GM23248 (cell line): ENCODE results near the gene HMCES. TPM values are rescaled to one million over a fixed set of nuclear protein-coding genes. Genes with fewer than 3 reads are reported as not detected.

Source experiments
- DNase-seq: peaks from one replicate; pipeline ENCODE4 v3.0.0-alpha.2; 2015
- H2AFZ ChIP-seq: fragments of 200-600 bp; sonication (generic); 2 replicates; pipeline ENCODE4 v1.6.1; 2016; ENCODE audit warnings: antibody characterized with exemption
- H3F3A ChIP-seq: fragments of 200-600 bp; sonication (generic); 2 replicates; pipeline ENCODE4 v1.6.1; 2016; ENCODE audit warnings: mild to moderate bottlenecking, antibody characterized with exemption, mixed run types; ENCODE audit not compliant: insufficient read depth
- H3K27ac ChIP-seq: fragments of 200-600 bp; sonication (generic); 2 replicates; pipeline ENCODE4 v1.5.1; 2016; ENCODE audit warnings: mild to moderate bottlenecking
- H3K27me3 ChIP-seq: fragments of 200-600 bp; sonication (generic); replicated peaks from 2 replicates; pipeline ENCODE4 v1.6.1; 2016; ENCODE audit warnings: mild to moderate bottlenecking; ENCODE audit not compliant: insufficient read depth
- H3K36me3 ChIP-seq: fragments of 200-600 bp; sonication (generic); 2 replicates; pipeline ENCODE4 v1.6.1; 2016; ENCODE audit warnings: low read depth, mild to moderate bottlenecking
- H3K4me1 ChIP-seq: fragments of 200-600 bp; sonication (generic); 2 replicates; pipeline ENCODE4 v1.6.1; 2016; ENCODE audit warnings: mild to moderate bottlenecking; ENCODE audit not compliant: insufficient read depth
- H3K4me2 ChIP-seq: fragments of 200-600 bp; sonication (generic); one replicate; pipeline ENCODE4 v1.6.1; 2016; ENCODE audit warnings: mild to moderate bottlenecking; ENCODE audit not compliant: unreplicated experiment
- H3K4me3 ChIP-seq: fragments of 200-600 bp; sonication (generic); 2 replicates; pipeline ENCODE4 v1.5.1; 2016; ENCODE audit warnings: mild to moderate bottlenecking
- H3K79me2 ChIP-seq: fragments of 200-600 bp; sonication (generic); 2 replicates; pipeline ENCODE4 v1.6.1; 2016; ENCODE audit warnings: mild to moderate bottlenecking; ENCODE audit not compliant: insufficient read depth
- H3K9ac ChIP-seq: fragments of 200-600 bp; sonication (generic); 2 replicates; pipeline ENCODE4 v1.6.1; 2016; ENCODE audit warnings: mild to moderate bottlenecking
- H3K9me2 ChIP-seq: fragments of 200-600 bp; sonication (generic); 2 replicates; pipeline ENCODE4 v1.6.1; 2016; ENCODE audit warnings: mixed run types, mild to moderate bottlenecking, moderate library complexity; ENCODE audit not compliant: insufficient read depth
- H3K9me3 ChIP-seq: fragments of 200-600 bp; sonication (generic); one replicate; pipeline ENCODE4 v1.6.1; 2017; ENCODE audit warnings: low read depth
- H4K20me1 ChIP-seq: fragments of 200-600 bp; sonication (generic); 2 replicates; pipeline ENCODE4 v1.6.0; 2016; ENCODE audit not compliant: insufficient read depth
- EZH2 ChIP-seq: fragments of 200-600 bp; sonication (generic); IDR thresholded peaks from 2 replicates; pipeline ENCODE4 v1.6.1; 2018; ENCODE audit warnings: antibody characterized with exemption, mild to moderate bottlenecking; ENCODE audit not compliant: insufficient read depth, poor library complexity, severe bottlenecking
- EZH2phosphoT487 ChIP-seq: fragments of 200-600 bp; sonication (generic); IDR thresholded peaks from 2 replicates; pipeline ENCODE4 v1.6.1; 2018; ENCODE audit warnings: antibody characterized with exemption, moderate library complexity, mild to moderate bottlenecking, low read depth; ENCODE audit not compliant: insufficient read depth
- WGBS, 2 experiments: methylation state at CpG; one replicate each; pipeline ENCODE4 v1.1.6; 2015 to 2017; ENCODE audit warnings: low lambda C conversion rate in 2 of 2, low coverage in 1 of 2; ENCODE audit errors: missing lambda C conversion rate in 2 of 2; 5-methylcytosine and 5-hydroxymethylcytosine counted together
- in situ Hi-C: fragments of 300-500 bp; cut with MboI; formaldehyde crosslinking; loops from 2 replicates; pipeline ENCODE4 v1.15.0; 2020
- polyA plus RNA-seq: library from polyadenylated mRNA; unstranded; fragments of >200 nt; fragmentation: Nextera tagmentation; extraction: Ambion mirVana; gene quantifications from 2 replicates; pipeline ENCODE4 v1.2.1, GENCODE V29; 2016
- total RNA-seq: library from RNA; depleted of rRNA; stranded (reverse); fragments of >200 nt; shearing (Covaris generic); gene quantifications from 2 replicates; pipeline ENCODE4 v1.2.3, GENCODE V29; 2014

HMCES gene
- total and polyA plus RNA-seq, 2 experiments from 2014 or later = 12.5 to 33.2 TPM

DNA sequence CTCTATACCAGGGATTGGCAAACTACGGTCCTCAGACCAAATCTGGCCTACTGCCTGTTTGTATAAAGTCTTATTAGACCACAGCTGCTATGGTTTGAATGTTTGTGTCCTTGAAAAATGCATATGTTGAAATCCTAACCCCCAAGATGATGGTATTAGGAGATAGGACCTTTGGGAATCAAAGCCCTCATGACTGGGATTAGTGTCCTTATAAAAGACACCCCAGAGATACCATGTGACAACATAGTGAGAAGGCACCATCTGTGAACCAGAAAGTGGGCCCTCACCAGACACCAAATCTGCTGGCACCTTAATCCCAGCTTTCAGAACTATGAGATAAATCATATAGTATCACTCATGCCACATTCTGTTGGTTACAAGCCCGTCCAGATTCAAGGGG, 7.4 kb downstream of the HMCES start:
- H3K9ac ChIP-seq = no peak overlapping the region
- H3K27ac ChIP-seq = no peak overlapping the region
- H3K4me3 ChIP-seq = no peak overlapping the region
- H3K9me3 ChIP-seq = no peaks in the 10 kb centered on the region
- H3K79me2 ChIP-seq = peaks cover 32% of the 10 kb centered on the region; the same call in 1 of the 2 replicates
- no peak overlapping the region for H3K4me2 ChIP-seq
- H3F3A ChIP-seq = peaks cover 43% of the 10 kb centered on the region
- peaks cover 25% of the 10 kb centered on the region for H3K4me1 ChIP-seq
- no peak overlapping the region for H2AFZ ChIP-seq
- no peaks in the 10 kb centered on the region for H3K27me3 ChIP-seq
- 62 to 79% methylated on average over 2 of the region's 2 CpGs for WGBS, 2 experiments
- H3K9me2 ChIP-seq = no peaks in the 10 kb centered on the region
- TF ChIP-seq EZH2phosphoT487 (no peak), EZH2 (no peak)
- DNase-seq = no peak
- H4K20me1 ChIP-seq = no peaks in the 10 kb centered on the region
- in situ Hi-C loops = no loop called here
- H3K36me3 ChIP-seq = peaks cover 8% of the 10 kb centered on the region

DNA sequence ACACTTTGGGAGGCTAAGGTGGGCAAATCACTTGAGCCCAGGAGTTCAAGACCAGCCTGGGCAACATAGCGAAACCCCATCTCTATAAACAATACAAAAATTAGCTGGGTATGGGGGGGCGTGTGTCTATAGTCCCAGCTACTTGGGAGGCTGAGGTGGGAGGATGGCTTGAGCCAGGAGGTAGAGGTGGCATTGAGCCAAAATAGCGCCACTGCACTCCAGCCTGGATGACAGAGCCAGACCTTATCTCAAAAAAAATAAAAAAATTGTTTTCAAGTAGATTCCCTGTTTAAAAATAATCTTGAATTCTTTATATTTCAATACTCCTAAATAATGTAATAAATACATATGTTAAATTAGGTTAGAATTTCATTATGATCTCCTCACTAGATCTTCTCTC, 9.8 kb downstream of the HMCES start:
- WGBS, 2 experiments = 97 to 100% methylated on average over 3 of the region's 3 CpGs
- H3K79me2 ChIP-seq = peaks cover 32% of the 10 kb centered on the region; the same call in 1 of the 2 replicates
- H3K4me3 ChIP-seq = no peak overlapping the region
- DNase-seq = no peak
- H3F3A ChIP-seq = peaks cover 20% of the 10 kb centered on the region
- H2AFZ ChIP-seq = no peak overlapping the region
- H3K27me3 ChIP-seq = no peaks in the 10 kb centered on the region
- TF ChIP-seq EZH2 (no peak), EZH2phosphoT487 (no peak)
- in situ Hi-C loops = no loop called here
- H3K27ac ChIP-seq = no peak overlapping the region
- H3K9me2 ChIP-seq = no peaks in the 10 kb centered on the region
- H3K4me2 ChIP-seq = no peak overlapping the region
- no peak overlapping the region for H3K9ac ChIP-seq
- H3K9me3 ChIP-seq = no peaks in the 10 kb centered on the region
- H3K36me3 ChIP-seq = peaks cover 13% of the 10 kb centered on the region
- H3K4me1 ChIP-seq = peaks cover 9% of the 10 kb centered on the region
- no peaks in the 10 kb centered on the region for H4K20me1 ChIP-seq

DNA sequence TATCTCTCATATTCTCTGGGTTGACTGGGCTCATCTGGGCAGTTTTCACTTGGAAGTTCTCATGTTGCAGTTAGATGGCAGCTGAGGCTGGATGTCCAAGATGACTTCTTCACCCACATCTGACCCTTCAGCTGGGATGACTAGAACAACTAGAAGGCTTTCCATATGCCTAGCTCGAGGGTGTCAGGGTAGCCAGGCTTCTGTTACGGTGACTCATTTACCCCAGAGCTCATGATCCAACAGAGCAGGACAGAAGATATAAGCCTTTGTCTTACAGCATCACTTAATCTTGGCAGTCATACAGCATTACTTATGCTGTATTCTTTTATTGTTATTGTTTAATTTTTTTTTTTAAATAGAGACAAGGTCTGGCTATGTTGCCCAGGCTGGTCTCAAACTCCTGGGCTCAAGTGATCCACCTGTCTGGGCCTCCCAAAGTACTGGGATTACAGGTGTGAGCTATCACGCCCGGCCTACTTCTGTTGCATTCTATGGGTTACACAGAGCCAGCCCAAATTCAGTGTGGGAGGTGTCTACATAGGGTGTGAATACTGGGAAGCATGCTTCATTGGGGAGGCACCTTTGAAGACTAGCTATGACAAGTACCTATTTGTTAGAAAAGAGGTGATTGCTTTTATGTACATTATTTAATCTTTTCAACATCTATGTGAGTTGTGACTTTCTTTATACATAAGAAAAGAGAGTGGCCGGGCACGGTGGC, 10.7 kb downstream of the HMCES start:
- H3K9ac ChIP-seq = no peak overlapping the region
- no peaks in the 10 kb centered on the region for H4K20me1 ChIP-seq
- no peak overlapping the region for H3K4me3 ChIP-seq
- H3K27ac ChIP-seq = peak overlapping the region; percentile 47
- H3K79me2 ChIP-seq = peaks cover 24% of the 10 kb centered on the region; the same call in 1 of the 2 replicates
- TF ChIP-seq EZH2phosphoT487 = no peak
- no peak for TF ChIP-seq EZH2
- H3K4me1 ChIP-seq = peaks cover 9% of the 10 kb centered on the region
- 78% methylated on average over 6 of the region's 6 CpGs for WGBS, 2 experiments
- peak; percentile 87 for DNase-seq
- H3K36me3 ChIP-seq = peaks cover 17% of the 10 kb centered on the region
- H3K27me3 ChIP-seq = no peaks in the 10 kb centered on the region
- no peak overlapping the region for H3K4me2 ChIP-seq
- in situ Hi-C loops = no loop called here
- peaks cover 11% of the 10 kb centered on the region for H3F3A ChIP-seq
- no peaks in the 10 kb centered on the region for H3K9me3 ChIP-seq
- no peak overlapping the region for H2AFZ ChIP-seq
- H3K9me2 ChIP-seq = no peaks in the 10 kb centered on the region

DNA sequence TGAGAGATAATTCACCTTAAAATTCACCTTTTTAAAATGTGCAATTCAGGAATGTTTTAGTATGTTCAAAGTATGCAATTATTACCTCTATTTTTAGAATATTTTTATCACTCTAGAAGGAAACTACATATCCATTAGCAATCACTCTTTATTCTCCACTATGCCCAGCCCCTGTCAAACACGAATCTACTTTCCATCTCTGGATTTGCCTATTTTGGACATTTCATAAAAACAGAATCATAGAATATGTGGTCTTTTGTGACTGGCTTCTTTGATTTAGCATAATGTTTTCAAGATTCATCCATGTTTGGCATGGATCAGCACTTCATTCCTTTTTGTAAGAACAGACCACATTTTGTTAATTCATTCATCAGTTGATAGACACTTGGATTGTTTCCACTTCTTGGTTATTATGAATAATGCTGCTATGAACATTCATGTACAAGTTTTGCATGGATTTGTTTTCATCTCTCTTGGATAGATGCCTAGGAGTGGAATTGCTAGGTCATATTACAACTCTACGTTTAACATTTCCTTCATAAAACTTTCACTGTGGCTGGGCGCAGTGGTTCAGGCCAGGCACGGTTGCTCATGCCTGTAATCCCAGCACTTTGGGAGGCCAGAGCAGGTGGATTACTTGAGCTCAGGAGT, 12.7 kb downstream of the HMCES start:
- no peak overlapping the region for H3K4me2 ChIP-seq
- H3F3A ChIP-seq = peaks cover 11% of the 10 kb centered on the region; the same call in 1 of the 2 replicates

More for the DNA sequence above, 12.7 kb downstream of the HMCES start:
- no peak overlapping the region for H3K9ac ChIP-seq
- in situ Hi-C loops = no loop called here
- H3K4me3 ChIP-seq = no peak overlapping the region
- no peaks in the 10 kb centered on the region for H3K9me2 ChIP-seq
- H3K9me3 ChIP-seq = no peaks in the 10 kb centered on the region
- TF ChIP-seq EZH2 = no peak
- no peak for TF ChIP-seq EZH2phosphoT487
- no peak for DNase-seq
- H3K27ac ChIP-seq = no peak overlapping the region
- H4K20me1 ChIP-seq = no peaks in the 10 kb centered on the region
- peaks cover 17% of the 10 kb centered on the region for H3K36me3 ChIP-seq
- H3K79me2 ChIP-seq = peaks cover 17% of the 10 kb centered on the region; the same call in 1 of the 2 replicates
- 86 to 91% methylated on average over 4 of the region's 4 CpGs for WGBS, 2 experiments
- no peaks in the 10 kb centered on the region for H3K27me3 ChIP-seq
- H3K4me1 ChIP-seq = peaks cover 9% of the 10 kb centered on the region
- H2AFZ ChIP-seq = no peak overlapping the region
